Large intestine (tissue), 3 donors: Measurements from ENCODE around the gene DNASE2. TPM values are rescaled to one million over a fixed set of nuclear protein-coding genes. Genes with fewer than 3 reads are reported as not detected.
"Not testable (repeated sequence)": the region's sequence is repeated elsewhere in the genome, so short reads cannot be mapped to it uniquely, and the experiment has no call there.

Experiments
- DNase-seq, 2 donors: peaks; one replicate each; pipeline versions ENCODE4 v3.0.0 to v3.0.0-alpha.2; 2013
- H3K27ac ChIP-seq: one replicate; pipeline ENCODE4 v1.5.1; 2013; ENCODE audit warnings: low read length
- H3K27me3 ChIP-seq: 2 replicates; pipeline ENCODE4 v1.6.1; 2013; ENCODE audit warnings: low read length; ENCODE audit not compliant: control insufficient read depth, insufficient read depth
- H3K36me3 ChIP-seq: 2 replicates; pipeline ENCODE4 v1.6.1; 2013; ENCODE audit warnings: low read length; ENCODE audit not compliant: control insufficient read depth, insufficient read depth
- H3K4me1 ChIP-seq: one replicate; pipeline ENCODE4 v1.6.1; 2013; ENCODE audit warnings: low read length; ENCODE audit not compliant: control insufficient read depth, insufficient read depth
- H3K4me3 ChIP-seq: one replicate; pipeline ENCODE4 v1.5.1; 2013; ENCODE audit warnings: low read length
- H3K9me3 ChIP-seq: one replicate; pipeline ENCODE4 v1.6.1; 2013; ENCODE audit warnings: mild to moderate bottlenecking, low read depth, low read length, moderate library complexity; ENCODE audit not compliant: control insufficient read depth
- WGBS: methylation state at CpG from one replicate; pipeline ENCODE4 v1.1.5; 2013; ENCODE audit warnings: low lambda C conversion rate; ENCODE audit not compliant: insufficient coverage; 5-methylcytosine and 5-hydroxymethylcytosine counted together
- polyA plus RNA-seq: library from polyadenylated mRNA; unstranded; fragments of 120-200 nt; gene quantifications from one replicate; pipeline ENCODE4 v1.2.1, GENCODE V29; 2013

The DNASE2 gene
- polyA plus RNA-seq, 1 donor, result 7.8 TPM

- H3K9me3 ChIP-seq, result peaks cover 3% of the 10 kb centered on the region
- WGBS, result no CpG with 5 or more reads among the region's 34 CpGs
- no peak overlapping the region for H3K27ac ChIP-seq
- DNase-seq, result no peak
- no peaks in the 10 kb centered on the region for H3K36me3 ChIP-seq
- H3K4me3 ChIP-seq, result no peak overlapping the region
- no peaks in the 10 kb centered on the region for H3K4me1 ChIP-seq
- peaks cover 3% of the 10 kb centered on the region for H3K27me3 ChIP-seq
These were observed 16.2 kb downstream of the DNASE2 start for GRCh38 chr19:12864721-12865715.

GRCh38 chr19:12864143-12864542 lies 17.1 kb downstream of the DNASE2 start:
- no CpG with 5 or more reads among the region's 4 CpGs for WGBS
- Histone ChIP-seq H3K27me3 (peaks cover 3% of the 10 kb centered on the region), H3K4me3 (no peak overlapping the region), H3K27ac (no peak overlapping the region), H3K9me3 (peaks cover 3% of the 10 kb centered on the region), H3K36me3 (no peaks in the 10 kb centered on the region), H3K4me1 (no peaks in the 10 kb centered on the region)
- no peak for DNase-seq

GRCh38 chr19:12859546-12859945 lies 21.7 kb downstream of the DNASE2 start:
- H3K4me1 ChIP-seq, result no peaks in the 10 kb centered on the region
- no peak for DNase-seq
- peaks cover 3% of the 10 kb centered on the region for H3K27me3 ChIP-seq
- H3K27ac ChIP-seq, result no peak overlapping the region
- H3K4me3 ChIP-seq, result no peak overlapping the region
- WGBS, result no CpG with 5 or more reads among the region's 7 CpGs
- no peaks in the 10 kb centered on the region for H3K36me3 ChIP-seq
- H3K9me3 ChIP-seq, result peaks cover 5% of the 10 kb centered on the region

GRCh38 chr19:12858041-12858928 lies 23.0 kb downstream of the DNASE2 start:
- WGBS, result 100% methylated on average over 4 of the region's 35 CpGs
- DNase-seq, result no peak

GRCh38 chr19:12856653-12857052 lies 24.6 kb downstream of the DNASE2 start:
- Histone ChIP-seq H3K9me3 (peaks cover 5% of the 10 kb centered on the region), H3K36me3 (no peaks in the 10 kb centered on the region), H3K27me3 (no peaks in the 10 kb centered on the region), H3K4me3 (no peak overlapping the region), H3K27ac (no peak overlapping the region), H3K4me1 (no peaks in the 10 kb centered on the region)
- WGBS, result 57% methylated on average over 1 of the region's 1 CpG
- no peak for DNase-seq

More at GRCh38 chr19:12858041-12858928, 23.0 kb downstream of the DNASE2 start:
- no peaks in the 10 kb centered on the region for H3K36me3 ChIP-seq
- no peak overlapping the region for H3K27ac ChIP-seq
- H3K4me3 ChIP-seq, result no peak overlapping the region
- H3K27me3 ChIP-seq, result peaks cover under 1% of the 10 kb centered on the region
- peaks cover 5% of the 10 kb centered on the region for H3K9me3 ChIP-seq
- H3K4me1 ChIP-seq, result no peaks in the 10 kb centered on the region

GRCh38 chr19:12847159-12848139 lies 33.8 kb downstream of the DNASE2 start:
- Histone ChIP-seq H3K4me3 (no peak overlapping the region), H3K4me1 (peaks cover 8% of the 10 kb centered on the region), H3K9me3 (no peaks in the 10 kb centered on the region), H3K36me3 (no peaks in the 10 kb centered on the region), H3K27me3 (peaks cover 24% of the 10 kb centered on the region), H3K27ac (no peak overlapping the region)
- no CpG with 5 or more reads among the region's 69 CpGs for WGBS
- DNase-seq, result peak; percentile 81 to 82

- WGBS, result no CpG with 5 or more reads among the region's 7 CpGs
- not testable (repeated sequence) for H3K27ac ChIP-seq, DNase-seq, H3K4me1 ChIP-seq, H3K4me3 ChIP-seq, H3K36me3 ChIP-seq, H3K9me3 ChIP-seq
- peaks cover 31% of the 10 kb centered on the region for H3K27me3 ChIP-seq
These were observed 34.6 kb downstream of the DNASE2 start for GRCh38 chr19:12846613-12847012.

- Histone ChIP-seq H3K4me3 (no peak overlapping the region), H3K9me3 (peaks cover 10% of the 10 kb centered on the region), H3K27ac (no peak overlapping the region), H3K4me1 (peaks cover 16% of the 10 kb centered on the region), H3K36me3 (no peaks in the 10 kb centered on the region), H3K27me3 (peaks cover 55% of the 10 kb centered on the region)
- WGBS, result no CpG with 5 or more reads among the region's 3 CpGs
- no peak for DNase-seq
These were observed 37.1 kb downstream of the DNASE2 start for GRCh38 chr19:12843999-12844732.

GRCh38 chr19:12843328-12843727 lies 37.9 kb downstream of the DNASE2 start:
- DNase-seq, result no peak
- Histone ChIP-seq H3K36me3 (no peaks in the 10 kb centered on the region), H3K27ac (no peak overlapping the region), H3K9me3 (peaks cover 15% of the 10 kb centered on the region), H3K27me3 (peaks cover 63% of the 10 kb centered on the region), H3K4me1 (peaks cover 16% of the 10 kb centered on the region), H3K4me3 (no peak overlapping the region)
- no CpG with 5 or more reads among the region's 11 CpGs for WGBS
